TTC549 (cell line): Measurements from ENCODE around the gene IL1R1.

Experiments
- FAIRE-seq: peaks from 2 replicates; lab custom pipeline; 2012; peaks lifted over from hg19 to GRCh38; lab: Jason Lieb, UNC

The IL1R1 gene

DNA sequence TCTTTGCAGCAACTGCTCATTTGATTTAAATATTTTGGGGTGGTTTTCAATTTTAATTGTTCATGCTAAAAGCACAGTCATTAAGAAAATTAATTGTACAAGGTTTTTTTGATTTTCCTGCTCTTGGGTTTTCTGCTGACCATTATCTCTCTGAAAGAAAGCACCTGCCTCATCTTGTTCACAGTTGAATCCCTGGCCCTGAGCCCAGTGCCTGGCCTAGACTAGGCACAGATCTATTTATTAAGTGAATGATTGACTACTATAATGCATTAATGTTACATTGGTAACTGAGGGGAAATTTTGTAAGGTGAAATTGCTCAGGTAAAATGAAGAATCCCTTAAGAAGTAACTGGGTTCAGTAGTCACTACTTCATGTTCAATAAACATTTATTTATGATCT, 66.2 kb downstream of the IL1R1 start:
- no peak for FAIRE-seq

- FAIRE-seq: no peak
Observed at GRCh38 chr2:102209474-102209873, 66.9 kb downstream of the IL1R1 start.

- no peak for FAIRE-seq
Observed at GRCh38 chr2:102217032-102217431, 74.5 kb downstream of the IL1R1 start.

DNA sequence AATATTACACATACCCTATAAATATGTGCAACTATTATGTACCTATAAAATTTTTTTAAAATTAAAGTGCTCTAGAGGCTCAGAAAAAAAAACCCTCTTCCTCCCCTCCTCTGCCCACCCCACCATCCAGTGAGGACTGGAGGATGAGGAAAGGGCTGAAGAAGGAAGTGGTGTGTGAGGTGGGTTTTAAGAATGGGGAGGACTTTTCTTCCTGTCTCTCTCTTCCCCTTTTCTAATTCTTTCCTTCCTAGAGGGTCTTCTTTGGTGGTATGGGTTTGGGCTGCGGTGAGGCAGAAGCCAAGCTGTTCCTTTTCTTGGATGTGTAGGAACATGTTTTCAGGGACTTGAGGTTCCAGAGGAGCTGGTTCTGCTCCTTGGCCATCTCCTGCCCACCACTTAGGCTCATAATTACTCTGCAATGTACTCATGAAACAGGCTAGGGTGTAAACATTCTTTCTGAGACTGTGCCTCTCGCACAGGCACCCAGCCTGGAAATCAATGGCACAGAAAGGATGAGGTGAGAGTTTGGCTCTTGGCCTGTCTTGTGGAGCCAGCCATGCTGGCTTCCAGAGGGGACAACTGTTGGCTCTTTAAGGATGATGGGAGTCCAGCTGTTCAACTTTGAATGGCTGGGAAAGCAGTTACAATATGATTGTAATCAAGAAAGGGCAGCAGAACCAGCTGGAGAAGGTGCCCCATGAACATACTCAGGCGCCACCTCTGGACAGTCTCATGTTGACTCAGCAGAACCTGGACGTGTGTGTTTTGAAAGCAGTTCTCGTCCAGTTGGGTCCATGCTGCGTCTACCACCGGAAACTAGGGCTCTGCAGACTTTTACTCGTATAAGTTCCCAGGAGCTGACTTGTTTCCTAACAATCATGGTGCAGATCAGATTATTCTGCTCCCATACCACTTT, 82.5 kb downstream of the IL1R1 start:
- no peak for FAIRE-seq

DNA sequence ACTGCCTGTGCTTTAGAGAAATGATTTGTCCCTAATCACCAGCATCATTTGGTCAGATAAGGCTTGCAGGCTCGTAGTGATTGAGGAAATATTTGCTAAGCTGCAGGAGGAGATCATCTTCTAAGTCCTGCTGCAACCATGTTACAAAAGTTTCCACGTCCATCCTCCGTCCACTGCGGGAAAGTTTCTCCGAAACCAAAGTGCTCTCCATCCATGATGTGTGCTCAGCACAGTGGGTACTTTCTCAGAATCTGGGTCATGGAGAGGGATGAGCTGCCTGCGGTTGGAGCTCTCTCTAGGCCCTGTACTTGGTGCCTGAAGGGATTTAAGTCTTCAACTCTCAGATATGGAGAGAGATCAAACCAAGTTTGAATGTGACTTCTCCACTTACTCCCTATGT, 83.6 kb downstream of the IL1R1 start:
- FAIRE-seq: no peak

- no peak for FAIRE-seq
Observed at GRCh38 chr2:102226612-102227391, 84.3 kb downstream of the IL1R1 start.

DNA sequence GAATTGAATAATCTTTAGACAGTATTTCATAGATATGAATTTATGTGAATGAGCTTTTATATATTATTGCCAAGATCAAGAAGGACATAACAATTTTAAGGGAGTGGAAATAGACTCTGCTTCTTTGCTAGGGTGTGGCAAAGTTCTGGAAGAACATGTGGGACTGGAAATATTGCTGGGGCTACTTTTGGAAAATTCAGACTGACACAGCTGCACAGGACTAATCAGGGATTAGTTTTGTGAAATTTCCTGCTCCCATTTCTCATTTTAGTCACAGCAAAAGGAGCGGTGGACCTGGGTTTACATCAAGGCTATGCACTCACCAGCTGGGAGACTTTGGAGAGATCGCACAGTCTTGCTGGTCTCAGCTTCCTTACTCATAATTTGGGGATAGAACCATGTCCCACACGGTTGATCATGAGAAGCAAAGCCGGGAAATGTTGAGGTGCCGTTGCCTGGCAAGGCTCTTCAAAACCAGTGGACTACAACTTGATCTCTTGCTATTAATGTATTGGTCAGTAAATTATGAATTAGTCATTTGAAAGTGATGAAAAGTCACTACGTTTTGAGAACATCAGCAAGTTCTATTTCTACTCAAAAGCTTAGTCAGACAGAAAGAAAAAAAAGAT, 86.7 kb downstream of the IL1R1 start:
- FAIRE-seq: no peak
